ENCODE measurements around the gene RFC3.

RFC3 gene

DNA sequence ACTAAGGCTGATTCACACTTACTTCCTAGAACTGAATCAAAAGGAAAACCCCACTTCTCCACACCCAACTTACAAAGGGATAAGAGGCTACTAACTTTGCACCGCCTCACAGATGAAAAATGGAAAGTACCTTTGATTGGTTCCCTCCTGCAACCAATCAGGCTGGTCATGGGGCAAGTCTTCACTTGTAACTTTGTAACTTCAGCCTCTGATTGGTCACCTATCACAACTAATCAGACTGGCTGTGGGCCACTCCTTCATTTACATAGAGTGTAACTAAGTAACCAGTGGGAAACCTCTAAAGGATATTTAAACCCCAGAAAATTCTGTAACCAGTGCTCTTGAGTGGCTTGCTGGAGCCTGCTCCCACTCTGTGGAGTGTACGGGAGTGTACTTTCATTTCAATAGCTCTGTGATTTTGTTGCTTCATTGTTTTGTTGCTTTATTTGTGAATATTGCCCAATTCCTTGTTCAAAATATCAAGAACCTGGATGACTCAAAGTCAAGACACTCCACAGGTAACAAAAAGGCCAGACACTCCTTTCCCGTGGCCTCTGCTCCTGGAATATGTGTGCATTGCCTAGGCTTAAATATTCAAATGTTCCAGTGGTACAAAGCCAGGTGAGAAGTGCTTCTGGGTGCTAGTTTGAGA, 50.5 kb downstream of the RFC3 start:
- DNase-seq, result no peak

DNA sequence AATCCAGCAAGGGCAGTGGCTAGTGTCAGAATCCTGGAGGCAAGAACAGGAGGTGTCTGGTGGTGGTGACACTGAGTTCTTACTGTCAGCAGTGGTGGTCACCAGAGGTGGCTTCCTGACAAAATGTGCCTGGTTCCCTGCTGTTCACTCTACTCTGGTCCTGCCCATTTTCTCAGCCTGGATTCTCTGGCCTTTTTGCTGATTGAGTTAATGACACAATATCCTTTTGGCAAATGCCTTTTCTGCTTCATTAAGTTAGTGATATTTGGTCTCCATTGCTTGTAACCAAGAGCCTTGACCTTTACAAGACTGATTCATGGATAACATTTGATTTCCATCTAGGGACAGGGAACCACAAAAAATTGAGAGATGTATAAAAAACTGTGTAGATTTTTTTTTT, 51.1 kb downstream of the RFC3 start:
- no peak for DNase-seq

DNA sequence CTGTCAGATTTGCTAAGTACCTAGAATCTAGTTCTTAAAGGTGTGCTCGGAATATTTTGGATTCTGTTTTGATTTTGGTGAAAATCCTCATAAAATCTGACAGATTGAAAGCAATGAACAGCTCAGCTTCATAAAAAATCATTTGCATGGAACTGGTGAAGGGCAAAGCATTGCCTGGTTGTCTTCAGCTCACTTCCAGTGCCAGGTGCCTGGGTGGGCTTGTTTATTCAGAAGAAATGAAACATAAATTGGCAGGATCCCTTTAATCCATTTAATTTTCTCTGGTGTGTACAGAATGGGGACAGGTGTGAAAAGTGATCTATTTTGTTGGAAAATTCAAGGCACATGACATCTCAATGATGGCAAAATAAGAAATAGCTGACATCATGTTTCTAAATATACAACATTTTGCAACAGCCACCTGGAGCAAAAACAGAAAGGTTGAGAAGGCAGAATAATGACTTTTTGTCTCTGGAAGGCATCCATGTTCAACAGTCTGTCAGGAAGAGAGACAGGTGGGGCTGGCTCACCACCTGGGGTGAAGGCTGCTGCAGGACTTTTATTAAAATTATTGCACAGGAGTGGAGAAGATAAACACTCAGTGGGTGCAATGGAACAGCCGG, 52.2 kb downstream of the RFC3 start:
- peak; percentile 38 for DNase-seq

DNA sequence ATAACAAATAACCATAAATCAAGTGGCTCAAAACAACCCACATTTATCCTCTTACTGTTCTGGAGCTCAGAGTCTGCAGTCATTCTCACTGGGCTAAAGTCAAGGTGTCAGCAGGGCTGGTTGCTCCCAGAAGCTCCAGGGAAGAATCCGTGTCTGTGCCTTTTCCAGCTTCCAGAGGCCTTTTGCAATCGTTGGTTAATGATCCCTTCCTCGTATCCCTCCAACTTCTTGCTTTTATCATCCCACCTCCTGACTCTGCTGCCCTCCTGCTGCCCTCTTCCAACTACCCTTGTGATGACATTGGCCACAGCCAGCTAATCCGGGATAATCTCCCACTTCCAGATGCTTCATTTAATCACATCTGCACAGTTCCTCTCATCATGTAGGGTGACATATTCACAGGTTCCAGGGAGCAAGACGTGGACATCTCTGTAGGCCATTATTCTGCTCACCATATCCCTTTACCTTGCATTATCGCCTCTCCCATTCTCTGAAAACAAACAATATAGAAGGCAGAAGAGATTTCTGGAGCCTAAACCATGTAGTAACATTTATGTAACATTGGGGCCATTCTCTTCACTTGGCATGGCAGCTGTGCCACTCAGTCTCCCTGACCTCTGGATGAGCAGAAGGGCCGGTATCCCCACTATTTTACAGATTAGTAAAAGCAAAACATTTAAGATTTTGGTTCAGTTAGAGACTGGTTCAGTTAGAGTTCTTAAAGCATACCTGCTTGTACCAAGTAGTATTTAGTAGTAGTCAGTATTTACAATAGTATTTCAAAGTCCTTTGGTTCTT, 53.5 kb downstream of the RFC3 start:
- DNase-seq, result no peak

DNA sequence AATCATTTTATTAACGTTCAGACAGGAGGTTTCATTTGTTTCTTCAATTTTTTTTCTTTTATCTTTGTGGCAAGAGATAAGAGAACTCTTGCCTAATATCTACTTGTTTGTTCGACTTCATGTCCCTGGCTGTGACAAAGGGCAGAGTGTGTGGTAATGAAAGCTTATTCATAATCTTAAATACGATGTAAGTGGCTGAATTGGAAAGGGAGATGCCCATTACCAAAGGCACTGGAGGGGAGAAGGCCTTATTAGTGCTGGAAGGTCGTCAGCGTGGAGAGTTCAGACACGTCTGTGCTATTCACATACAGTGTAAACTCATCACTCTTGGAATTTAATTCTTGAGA, 54.0 kb downstream of the RFC3 start:
- DNase-seq, result no peak

DNA sequence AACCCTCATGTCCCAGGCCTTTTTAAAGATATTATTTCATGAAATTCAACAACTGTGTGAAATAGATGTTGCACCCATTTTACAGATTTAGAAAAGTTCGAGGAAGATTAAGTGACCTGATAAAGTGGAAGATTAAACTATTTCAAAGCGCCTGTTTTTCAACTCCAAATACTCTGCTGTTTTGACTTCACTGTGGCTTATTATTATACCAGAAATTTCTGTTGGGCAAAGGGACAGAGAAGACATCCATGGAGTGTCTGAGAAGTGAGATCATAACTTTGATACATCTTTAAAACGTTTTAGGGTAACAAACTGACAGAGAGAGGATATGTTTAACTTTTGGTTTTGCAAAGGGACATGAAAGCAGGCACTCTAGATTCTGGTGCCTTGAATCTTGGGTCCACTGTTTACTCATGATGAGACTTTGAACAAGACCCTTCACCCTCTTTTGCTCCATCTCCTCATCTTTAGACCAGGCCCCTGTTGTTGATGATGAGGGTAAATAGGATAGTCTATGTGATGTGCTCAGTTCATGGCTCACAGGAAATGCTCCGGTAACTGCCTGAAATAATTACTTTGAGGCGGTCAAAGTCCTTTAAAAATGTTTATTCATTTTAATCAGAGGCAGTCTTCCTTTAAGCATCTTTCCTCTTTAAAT, 55.4 kb downstream of the RFC3 start:
- no peak for DNase-seq

DNA sequence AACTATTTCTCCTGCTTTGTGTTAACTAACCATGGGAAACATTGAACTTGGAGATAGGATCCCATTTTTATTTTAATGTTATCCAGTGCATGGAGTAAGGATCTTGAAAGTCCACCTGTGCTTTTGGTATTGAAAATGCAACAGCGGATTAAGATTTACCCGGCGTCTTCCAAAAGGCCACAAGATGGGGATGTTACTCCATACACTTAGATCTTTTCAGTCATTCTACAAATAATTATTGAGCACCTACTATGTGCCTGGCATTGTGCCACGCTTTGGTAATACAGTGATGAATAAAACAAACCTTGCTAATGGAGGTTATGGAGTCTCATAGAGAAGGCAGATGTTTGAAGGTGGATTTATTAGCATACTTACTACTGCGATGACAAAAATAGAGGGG, 56.9 kb downstream of the RFC3 start:
- DNase-seq, result no peak

DNA sequence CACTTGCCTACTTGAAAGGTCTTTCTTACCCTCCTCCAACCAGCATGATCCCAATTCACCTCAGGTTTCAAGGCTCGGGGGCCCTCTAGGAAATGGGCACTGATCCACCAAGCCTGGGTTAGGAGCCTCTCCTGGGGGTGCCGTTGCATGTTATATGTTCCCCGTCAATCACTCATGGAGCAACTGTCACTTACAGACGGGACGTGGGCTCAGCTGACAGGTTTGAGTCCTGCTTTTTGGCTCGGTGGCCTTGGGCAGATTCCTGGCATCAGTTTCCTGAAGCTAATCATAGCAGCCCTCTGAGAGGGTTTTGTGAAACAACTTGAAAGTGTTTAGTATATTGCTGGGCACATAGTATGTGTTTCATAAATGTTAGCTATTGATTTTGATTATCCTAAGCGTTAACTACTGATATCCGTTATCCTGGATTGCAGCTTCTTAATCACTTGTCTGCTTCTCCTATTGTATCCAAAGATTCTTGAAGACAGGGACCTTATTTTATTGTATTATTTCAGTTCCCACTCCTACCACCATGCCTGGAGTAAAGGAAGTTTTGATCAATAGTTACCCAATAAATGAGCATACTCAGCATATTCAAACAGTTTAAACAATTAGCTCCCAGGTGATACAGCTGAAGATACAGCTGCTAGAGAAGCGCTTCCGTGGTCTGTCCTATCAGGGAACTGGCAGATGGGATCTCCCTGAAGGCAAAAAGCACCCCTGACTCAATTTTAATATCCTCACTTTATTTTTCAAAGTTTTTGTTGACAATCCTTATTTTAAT, 57.9 kb downstream of the RFC3 start:
- DNase-seq, result no peak

DNA sequence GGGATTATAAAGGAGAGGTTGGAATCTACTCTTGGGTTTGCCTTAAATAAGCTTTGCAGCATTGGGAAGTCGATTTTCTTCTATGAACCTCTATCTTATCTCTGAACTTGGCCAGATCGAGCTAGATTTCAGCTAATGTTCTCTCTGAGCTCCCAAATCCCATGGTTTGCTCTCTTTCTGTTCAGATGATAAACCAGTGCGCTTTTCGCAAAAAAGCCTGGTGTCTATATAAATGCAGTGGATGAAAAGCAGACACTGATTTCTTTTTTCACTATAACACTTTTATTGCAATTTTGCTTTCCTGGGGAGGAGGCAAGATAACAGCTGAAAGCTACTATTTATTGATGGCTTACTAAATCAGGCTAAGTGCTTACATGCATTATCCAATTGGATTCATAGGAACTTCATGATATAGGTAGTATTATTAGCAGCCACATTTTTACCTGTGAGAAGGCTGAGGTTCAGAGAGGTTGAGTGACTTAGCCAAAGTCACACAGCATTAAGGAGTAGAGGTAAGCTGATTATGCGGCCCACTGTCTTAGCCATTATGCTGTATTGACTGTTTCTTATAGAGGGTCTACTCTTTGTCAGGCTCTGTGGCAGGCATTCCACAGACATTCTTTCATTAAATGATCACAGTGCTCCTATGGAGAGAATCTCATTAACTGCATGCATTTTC, 58.9 kb downstream of the RFC3 start:
- DNase-seq, result no peak

DNA sequence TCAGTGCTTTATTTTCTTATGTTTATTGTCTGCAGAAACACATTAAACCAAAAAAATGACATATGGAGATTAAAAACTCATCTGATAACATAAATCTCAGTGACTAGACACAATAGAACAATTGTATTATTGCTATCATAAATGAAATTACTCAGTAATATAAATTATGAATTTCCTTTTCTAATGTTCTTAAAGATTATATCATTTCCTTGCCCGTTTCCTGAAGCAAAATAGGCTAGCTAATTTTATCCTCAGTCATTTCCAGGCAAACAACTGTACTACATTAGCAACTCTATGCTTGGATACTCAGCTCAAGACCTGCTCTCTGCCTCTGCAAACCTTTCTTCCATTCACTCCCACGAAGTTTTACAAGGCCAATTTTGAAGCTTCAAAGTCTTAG, 61.2 kb downstream of the RFC3 start:
- no peak for DNase-seq

DNA sequence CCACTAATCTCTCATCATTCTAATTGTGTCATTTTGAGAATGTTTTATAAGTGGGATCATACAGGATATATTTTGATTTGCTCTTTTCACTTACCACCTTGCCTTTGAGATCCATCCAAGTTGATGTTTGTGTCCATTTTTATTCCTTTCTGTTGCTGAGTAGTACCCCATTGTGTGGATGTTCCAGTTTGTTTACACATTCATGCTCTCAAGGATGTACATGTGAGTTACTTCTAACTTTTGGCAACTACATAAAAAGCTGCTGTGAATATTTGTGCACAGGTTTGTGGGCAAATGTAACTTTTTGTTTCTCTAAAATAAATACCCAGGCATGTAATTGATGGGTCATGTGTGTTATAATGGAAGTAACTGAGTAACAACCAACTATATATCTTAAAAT, 64.9 kb downstream of the RFC3 start:
- DNase-seq, result no peak

DNA sequence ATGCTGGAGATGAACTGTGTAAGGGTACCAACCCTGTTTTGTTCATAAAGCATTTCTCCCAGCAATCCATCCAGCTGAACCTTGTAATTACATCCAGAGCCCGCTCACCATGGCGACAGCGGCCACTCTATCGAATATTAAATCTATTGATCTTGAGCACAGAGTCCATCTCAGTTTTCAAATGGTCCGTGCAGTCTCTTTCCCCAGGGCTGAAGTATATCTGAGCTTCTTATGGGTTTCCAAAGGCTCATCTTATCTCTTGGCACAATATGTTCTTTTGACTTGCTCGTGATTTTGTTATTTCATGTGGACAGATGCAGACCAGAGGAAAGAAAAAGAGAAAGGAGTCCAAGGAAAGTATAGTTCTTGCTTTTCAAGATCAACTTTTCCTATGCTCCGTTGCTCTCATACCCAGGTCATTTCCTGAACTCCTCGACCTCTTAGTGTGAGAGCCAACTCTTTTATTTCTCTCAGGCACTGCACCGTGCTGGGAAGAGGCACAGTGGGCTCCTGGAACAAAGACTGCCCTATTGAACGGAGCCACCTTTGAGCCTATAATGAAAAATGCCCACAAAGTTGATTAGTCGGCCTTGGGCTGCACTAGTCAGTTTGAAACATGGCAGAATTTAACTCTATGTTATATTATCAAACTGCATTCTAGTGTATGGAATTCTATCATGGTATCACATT, 66.7 kb downstream of the RFC3 start:
- DNase-seq, result no peak
